NCI-H69 (cell line): ENCODE results near the gene PSPC1.

Experiments used
- DNase-seq: peaks from one replicate; lab custom pipeline; 2025; lab: John Stamatoyannopoulos, UW

PSPC1 gene

GRCh38 chr13:19673473-19674430, 109.0 kb downstream of the PSPC1 start:
- no peak for DNase-seq

GRCh38 chr13:19672990-19673389, 109.8 kb downstream of the PSPC1 start:
- DNase-seq, result no peak

GRCh38 chr13:19670147-19670546, 112.6 kb downstream of the PSPC1 start:
- DNase-seq, result no peak

- DNase-seq, result no peak
Measured at GRCh38 chr13:19668778-19669177, 114.0 kb downstream of the PSPC1 start.

GRCh38 chr13:19665427-19665859, 117.3 kb downstream of the PSPC1 start:
- no peak for DNase-seq

- DNase-seq, result no peak
Measured at GRCh38 chr13:19664481-19665230, 118.1 kb downstream of the PSPC1 start.

- DNase-seq, result no peak
Measured at GRCh38 chr13:19663416-19663979, 119.2 kb downstream of the PSPC1 start.

- DNase-seq, result no peak
Measured at GRCh38 chr13:19661561-19661960, 121.2 kb downstream of the PSPC1 start.

- no peak for DNase-seq
Measured at GRCh38 chr13:19661126-19661525, 121.6 kb downstream of the PSPC1 start.

GRCh38 chr13:19658831-19659230, 123.9 kb downstream of the PSPC1 start:
- no peak for DNase-seq

- no peak for DNase-seq
Measured at GRCh38 chr13:19657872-19658591, 124.7 kb downstream of the PSPC1 start.
